Suprapubic skin (tissue), 4 donors: ENCODE measurements around the gene MARS2. TPM values are rescaled to one million over a fixed set of nuclear protein-coding genes. Genes with fewer than 3 reads are reported as not detected.
"Not testable (repeated sequence)": the region's sequence is repeated elsewhere in the genome, so short reads cannot be mapped to it uniquely, and the experiment has no call there.

Experiments used
- DNase-seq, 2 donors: peaks; one replicate each; pipeline ENCODE4 v3.0.0-alpha.2; 2019; ENCODE audit warnings: low spot score in 2 of 2
- H3K27ac ChIP-seq: fragments of 200-600 bp; sonication (generic); one replicate; pipeline ENCODE4 v1.5.1; 2019
- H3K27me3 ChIP-seq: fragments of 200-600 bp; sonication (generic); one replicate; pipeline ENCODE4 v1.5.1; 2019
- H3K36me3 ChIP-seq: fragments of 200-600 bp; sonication (generic); one replicate; pipeline ENCODE4 v1.5.1; 2019
- H3K4me1 ChIP-seq: fragments of 200-600 bp; sonication (generic); one replicate; pipeline ENCODE4 v1.5.1; 2019
- H3K4me3 ChIP-seq: fragments of 200-600 bp; sonication (generic); one replicate; pipeline ENCODE4 v1.5.1; 2019; ENCODE audit warnings: mild to moderate bottlenecking
- H3K9me3 ChIP-seq: fragments of 200-600 bp; sonication (generic); one replicate; pipeline ENCODE4 v1.5.1; 2019
- CTCF ChIP-seq, 2 donors: fragments of 200-600 bp in 1 of 2; fragments of 450-650 bp in 1 of 2; sonication (generic) in 1 of 2; IDR thresholded peaks; one replicate each; pipeline ENCODE4 v1.5.1; 2016 to 2019; ENCODE audit warnings: antibody characterized with exemption in 2 of 2, mild to moderate bottlenecking in 1 of 2, moderate library complexity in 1 of 2
- EP300 ChIP-seq: sonication (generic); formaldehyde crosslinking; IDR thresholded peaks from one replicate; pipeline ENCODE4 v1.6.1; 2017; ENCODE audit warnings: antibody characterized with exemption
- POLR2A ChIP-seq, 2 donors: fragments of 450-650 bp; IDR thresholded peaks; one replicate each; pipeline ENCODE4 v1.6.1; 2017; ENCODE audit warnings: antibody characterized with exemption in 2 of 2, mild to moderate bottlenecking in 2 of 2, moderate library complexity in 2 of 2
- POLR2AphosphoS5 ChIP-seq, 3 donors: sonication (generic); formaldehyde crosslinking; IDR thresholded peaks; one replicate each; pipeline ENCODE4 v1.6.1; 2017; ENCODE audit warnings: antibody characterized with exemption in 3 of 3
- whole genome bisulfite sequencing: methylation state at CpG from one replicate; pipeline ENCODE4 v1.1.5; 2018; 5-methylcytosine and 5-hydroxymethylcytosine counted together
- total RNA-seq, 4 donors: library from RNA; depleted of rRNA; stranded (reverse); fragments of >200 nt; gene quantifications; one replicate each; pipeline ENCODE4 v1.1.0, GENCODE V29; 2016

The MARS2 gene
- total RNA-seq, 4 donors from 2014 or later, result 9.4 to 17.3 (median 12.5) TPM

- 84% methylated on average over 3 of the region's 3 CpGs for WGBS
- no peaks in the 10 kb centered on the region for H3K27me3 ChIP-seq
Observed at GRCh38 chr2:197713271-197713670, 8.1 kb downstream of the MARS2 start.

GRCh38 chr2:197717863-197718262, 12.7 kb downstream of the MARS2 start:
- DNase-seq, result no peak
- H3K4me1 ChIP-seq, result no peaks in the 10 kb centered on the region
- no peaks in the 10 kb centered on the region for H3K27me3 ChIP-seq
- H3K9me3 ChIP-seq, result no peaks in the 10 kb centered on the region
- no peak overlapping the region for H3K27ac ChIP-seq
- WGBS, result 93% methylated on average over 2 of the region's 2 CpGs
- no peaks in the 10 kb centered on the region for H3K36me3 ChIP-seq
- H3K4me3 ChIP-seq, result no peak overlapping the region
- TF ChIP-seq CTCF (IDR thresholded peaks at IDR 0.05), result no peak
- no peak for TF ChIP-seq POLR2AphosphoS5 (IDR thresholded peaks at IDR 0.05)
- no peak for TF ChIP-seq POLR2A (IDR thresholded peaks at IDR 0.05)
- TF ChIP-seq EP300, result no peak

More at GRCh38 chr2:197713271-197713670, 8.1 kb downstream of the MARS2 start:
- Histone ChIP-seq H3K27ac (no peak overlapping the region), H3K4me3 (no peak overlapping the region), H3K36me3 (peaks cover 9% of the 10 kb centered on the region), H3K4me1 (peaks cover 11% of the 10 kb centered on the region), H3K9me3 (no peaks in the 10 kb centered on the region)
- TF ChIP-seq EP300 (no peak), POLR2A (IDR thresholded peaks at IDR 0.05) (no peak), CTCF (IDR thresholded peaks at IDR 0.05) (no peak), POLR2AphosphoS5 (IDR thresholded peaks at IDR 0.05) (no peak)
- DNase-seq, result no peak

- Histone ChIP-seq H3K36me3 (no peaks in the 10 kb centered on the region), H3K4me3 (no peak overlapping the region), H3K9me3 (no peaks in the 10 kb centered on the region), H3K27ac (no peak overlapping the region), H3K27me3 (no peaks in the 10 kb centered on the region), H3K4me1 (no peaks in the 10 kb centered on the region)
- DNase-seq, result no peak
- no peak for TF ChIP-seq POLR2AphosphoS5 (IDR thresholded peaks at IDR 0.05)
- no peak for TF ChIP-seq CTCF (IDR thresholded peaks at IDR 0.05)
- no peak for TF ChIP-seq EP300
- TF ChIP-seq POLR2A (IDR thresholded peaks at IDR 0.05), result no peak
Observed at GRCh38 chr2:197727011-197727410, 21.8 kb downstream of the MARS2 start.

- not testable (repeated sequence) for H3K9me3 ChIP-seq, H3K4me3 ChIP-seq, H3K27me3 ChIP-seq, H3K4me1 ChIP-seq, DNase-seq, H3K27ac ChIP-seq, H3K36me3 ChIP-seq
- WGBS, result 95% methylated on average over 25 of the region's 32 CpGs
Observed at GRCh38 chr2:197728555-197729544, 23.7 kb downstream of the MARS2 start.

- TF ChIP-seq POLR2A (IDR thresholded peaks at IDR 0.05), result no peak
- no peak for TF ChIP-seq EP300
- TF ChIP-seq POLR2AphosphoS5 (IDR thresholded peaks at IDR 0.05), result no peak
- TF ChIP-seq CTCF (IDR thresholded peaks at IDR 0.05), result no peak
Observed at GRCh38 chr2:197740200-197740599, 35.0 kb downstream of the MARS2 start.

More at GRCh38 chr2:197740200-197740599, 35.0 kb downstream of the MARS2 start:
- no peaks in the 10 kb centered on the region for H3K9me3 ChIP-seq
- no peaks in the 10 kb centered on the region for H3K27me3 ChIP-seq
- no peaks in the 10 kb centered on the region for H3K36me3 ChIP-seq
- H3K4me3 ChIP-seq, result no peak overlapping the region
- no peak overlapping the region for H3K27ac ChIP-seq
- no peak for DNase-seq
- no peaks in the 10 kb centered on the region for H3K4me1 ChIP-seq

Other genes starting within 250 kb of the MARS2 start
- 100 to 1,000 TPM in 3 of 4 donors, 10 to 100 TPM in 1; 86.9 to 148 (median 112) TPM for gene HSPD1, start 205.5 kb upstream of the MARS2 start, total RNA-seq
- 10 to 100 TPM; 50.0 to 86.8 (median 75.9) TPM for gene HSPE1, start 205.0 kb upstream of the MARS2 start, total RNA-seq
- 10 to 100 TPM; 17.8 to 30.4 (median 22.6) TPM for gene MOB4, start 189.3 kb upstream of the MARS2 start, total RNA-seq
- gene RFTN2, start 29.8 kb upstream of the MARS2 start, total RNA-seq, result 1 to 10 TPM; 1.4 to 5.8 (median 5.0) TPM
- not detected for gene BOLL, start 80.0 kb downstream of the MARS2 start, total RNA-seq
- 1 to 10 TPM; 2.4 to 2.6 (median 2.5) TPM for gene PLCL1, start 99.2 kb downstream of the MARS2 start, total RNA-seq